GM21515 (cell line): ENCODE results near the gene WNT1.
A peak's percentile ranks its signal among the peaks of the same experiment; 100 is the strongest.

Experiments used
- ATAC-seq: cut with Tn5 transposase; IDR thresholded peaks from one replicate; pipeline ENCODE4 v1.9.1; 2021; ENCODE audit not compliant: unreplicated experiment

Gene WNT1

GRCh38 chr12:48980389-48980952, 2.3 kb downstream of the WNT1 start:
- no peak for ATAC-seq

- ATAC-seq, result no peak
These were observed 3.0 kb downstream of the WNT1 start for GRCh38 chr12:48980953-48981756.

GRCh38 chr12:48981757-48982157, 3.6 kb downstream of the WNT1 start:
- no peak for ATAC-seq

GRCh38 chr12:48982397-48983080, 4.4 kb downstream of the WNT1 start:
- no peak for ATAC-seq

GRCh38 chr12:48985475-48985897, 7.4 kb downstream of the WNT1 start:
- ATAC-seq, result no peak

GRCh38 chr12:48985901-48986300, 7.8 kb downstream of the WNT1 start:
- ATAC-seq, result no peak

GRCh38 chr12:48986720-48987291, 8.7 kb downstream of the WNT1 start:
- ATAC-seq, result no peak

GRCh38 chr12:48988030-48988649, 10.0 kb downstream of the WNT1 start:
- no peak for ATAC-seq

- ATAC-seq, result no peak
These were observed 12.4 kb downstream of the WNT1 start for GRCh38 chr12:48990552-48990951.

- ATAC-seq, result no peak
These were observed 13.3 kb downstream of the WNT1 start for GRCh38 chr12:48991247-48992050.

GRCh38 chr12:48993787-48994186, 15.7 kb downstream of the WNT1 start:
- no peak for ATAC-seq

- no peak for ATAC-seq
These were observed 16.3 kb downstream of the WNT1 start for GRCh38 chr12:48994224-48995085.

- no peak for ATAC-seq
These were observed 17.2 kb downstream of the WNT1 start for GRCh38 chr12:48995086-48995879.

GRCh38 chr12:48996794-48997718, 18.9 kb downstream of the WNT1 start:
- ATAC-seq, result no peak

GRCh38 chr12:48997719-48998496, 19.8 kb downstream of the WNT1 start:
- peak; percentile 43 for ATAC-seq

GRCh38 chr12:48998497-48999353, 20.6 kb downstream of the WNT1 start:
- peak; percentile 2 for ATAC-seq
